Neural progenitor cell (in vitro differentiated cells): ENCODE data around the gene C20orf96. TPM values are rescaled to one million over a fixed set of nuclear protein-coding genes. Genes with fewer than 3 reads are reported as not detected.

Experiments used
- DNase-seq: peaks from one replicate; pipeline ENCODE4 v3.0.0-alpha.2; 2016; ENCODE audit warnings: low spot score
- H2AFZ ChIP-seq: fragments of 200-600 bp; sonication (generic); replicated peaks from 2 replicates; pipeline ENCODE4 v1.6.1; 2016; ENCODE audit warnings: antibody characterized with exemption
- H3F3A ChIP-seq: fragments of 200-600 bp; sonication (generic); 2 replicates; pipeline ENCODE4 v1.6.1; 2016; ENCODE audit warnings: antibody characterized with exemption, low read depth
- H3K27ac ChIP-seq: fragments of 200-600 bp; sonication (generic); 2 replicates; pipeline ENCODE4 v1.5.1; 2016; ENCODE audit warnings: mild to moderate bottlenecking
- H3K27me3 ChIP-seq: fragments of 200-600 bp; sonication (generic); 2 replicates; pipeline ENCODE4 v1.6.1; 2016; ENCODE audit warnings: mild to moderate bottlenecking, moderate library complexity
- H3K36me3 ChIP-seq: fragments of 200-600 bp; sonication (generic); 2 replicates; pipeline ENCODE4 v1.5.1; 2016
- H3K4me1 ChIP-seq: fragments of 200-600 bp; sonication (generic); 2 replicates; pipeline ENCODE4 v1.6.1; 2016; ENCODE audit warnings: mixed run types
- H3K4me2 ChIP-seq: fragments of 200-600 bp; sonication (generic); 2 replicates; pipeline ENCODE4 v1.6.1; 2016
- H3K4me3 ChIP-seq: fragments of 200-600 bp; sonication (generic); 2 replicates; pipeline ENCODE4 v1.5.1; 2016
- H3K79me2 ChIP-seq: fragments of 200-600 bp; sonication (generic); 2 replicates; pipeline ENCODE4 v1.6.1; 2016; ENCODE audit warnings: low read depth
- H3K9ac ChIP-seq: fragments of 200-600 bp; sonication (generic); 2 replicates; pipeline ENCODE4 v1.6.1; 2016
- H3K9me3 ChIP-seq: fragments of 200-600 bp; sonication (generic); 2 replicates; pipeline ENCODE4 v1.5.1; 2016; ENCODE audit warnings: low read depth
- H4K20me1 ChIP-seq: fragments of 200-600 bp; sonication (generic); 2 replicates; pipeline ENCODE4 v1.6.1; 2016; ENCODE audit warnings: low read depth
- H3K27ac Mint-ChIP-seq: 3 replicates; pipeline ENCODE4 v1.8.0; 2021; ENCODE audit warnings: mixed read lengths
- H3K27me3 Mint-ChIP-seq: 2 replicates; pipeline ENCODE4 v1.8.0; 2022; ENCODE audit warnings: low read depth, mild to moderate bottlenecking, inconsistent platforms, moderate library complexity, mixed read lengths; ENCODE audit not compliant: insufficient read depth
- H3K36me3 Mint-ChIP-seq: 3 replicates; pipeline ENCODE4 v1.8.0; 2021; ENCODE audit warnings: mixed read lengths
- H3K4me1 Mint-ChIP-seq: 3 replicates; pipeline ENCODE4 v1.8.0; 2021; ENCODE audit warnings: mixed read lengths
- H3K4me3 Mint-ChIP-seq: 3 replicates; pipeline ENCODE4 v1.8.0; 2021; ENCODE audit warnings: mild to moderate bottlenecking, moderate library complexity, mixed read lengths
- H3K9me3 Mint-ChIP-seq: 3 replicates; pipeline ENCODE4 v1.8.0; 2020; ENCODE audit warnings: mixed read lengths
- CTCF ChIP-seq: fragments of 200-600 bp; sonication (generic); IDR thresholded peaks from 2 replicates; pipeline ENCODE4 v1.5.1; 2017; ENCODE audit warnings: antibody characterized with exemption, mild to moderate bottlenecking
- EZH2 ChIP-seq: fragments of 200-600 bp; sonication (generic); IDR thresholded peaks from 2 replicates; pipeline ENCODE4 v1.6.1; 2017; ENCODE audit warnings: antibody characterized with exemption, mild to moderate bottlenecking, moderate library complexity
- EZH2phosphoT487 ChIP-seq: fragments of 200-600 bp; sonication (generic); IDR thresholded peaks from 2 replicates; pipeline ENCODE4 v1.6.1; 2017; ENCODE audit warnings: antibody characterized with exemption
- total RNA-seq: library from RNA; depleted of rRNA; stranded (reverse); fragments of >200 nt; gene quantifications from 2 replicates; pipeline ENCODE4 v1.2.3, GENCODE V29; 2015; ENCODE audit warnings: low replicate concordance

The C20orf96 gene
- total RNA-seq, 1 donor from 2014 or later: 6.0 TPM

GRCh38 chr20:237929-238328, 52.6 kb downstream of the C20orf96 start:
- TF ChIP-seq EZH2phosphoT487 (no peak), EZH2 (no peak), CTCF (no peak)
- Histone ChIP-seq H3K9me3 (no peaks in the 10 kb centered on the region), H4K20me1 (no peaks in the 10 kb centered on the region), H3K4me1 (peaks cover 3% of the 10 kb centered on the region), H3K9ac (no peak overlapping the region), H2AFZ (no peak overlapping the region), H3K36me3 (no peaks in the 10 kb centered on the region), H3K79me2 (no peaks in the 10 kb centered on the region), H3K4me2 (no peak overlapping the region), H3K27me3 (peaks cover 67% of the 10 kb centered on the region), H3K27ac (no peak overlapping the region), H3K4me3 (no peak overlapping the region), H3F3A (no peaks in the 10 kb centered on the region)
- DNase-seq: no peak
- H3K27ac Mint-ChIP-seq: no peak overlapping the region
- no peaks in the 10 kb centered on the region for H3K36me3 Mint-ChIP-seq
- H3K4me1 Mint-ChIP-seq: no peaks in the 10 kb centered on the region
- H3K9me3 Mint-ChIP-seq: no peaks in the 10 kb centered on the region
- H3K27me3 Mint-ChIP-seq: peaks cover 2% of the 10 kb centered on the region
- no peak overlapping the region for H3K4me3 Mint-ChIP-seq

GRCh38 chr20:237489-237888, 53.1 kb downstream of the C20orf96 start:
- H3K4me1 Mint-ChIP-seq: no peaks in the 10 kb centered on the region
- no peak for TF ChIP-seq EZH2
- TF ChIP-seq EZH2phosphoT487: no peak
- no peak for TF ChIP-seq CTCF
- peaks cover 2% of the 10 kb centered on the region for H3K27me3 Mint-ChIP-seq
- no peak overlapping the region for H3K4me3 Mint-ChIP-seq
- H3K9ac ChIP-seq: no peak overlapping the region
- no peaks in the 10 kb centered on the region for H3K36me3 Mint-ChIP-seq
- no peaks in the 10 kb centered on the region for H3K79me2 ChIP-seq
- H3K27me3 ChIP-seq: peaks cover 67% of the 10 kb centered on the region
- H2AFZ ChIP-seq: no peak overlapping the region
- H4K20me1 ChIP-seq: no peaks in the 10 kb centered on the region
- no peaks in the 10 kb centered on the region for H3F3A ChIP-seq
- H3K9me3 ChIP-seq: no peaks in the 10 kb centered on the region
- H3K27ac Mint-ChIP-seq: peak overlapping the region; percentile 2
- H3K27ac ChIP-seq: no peak overlapping the region
- H3K4me2 ChIP-seq: no peak overlapping the region
- H3K4me3 ChIP-seq: no peak overlapping the region
- DNase-seq: no peak
- H3K9me3 Mint-ChIP-seq: no peaks in the 10 kb centered on the region
- peaks cover 3% of the 10 kb centered on the region for H3K4me1 ChIP-seq
- H3K36me3 ChIP-seq: no peaks in the 10 kb centered on the region

- TF ChIP-seq EZH2phosphoT487: no peak
- TF ChIP-seq CTCF: peak; percentile 21
- Mint-ChIP-seq H3K4me1 (no peaks in the 10 kb centered on the region), H3K36me3 (no peaks in the 10 kb centered on the region), H3K27me3 (peaks cover 2% of the 10 kb centered on the region), H3K27ac (no peak overlapping the region), H3K9me3 (no peaks in the 10 kb centered on the region), H3K4me3 (no peak overlapping the region)
- no peaks in the 10 kb centered on the region for H3K79me2 ChIP-seq
- no peaks in the 10 kb centered on the region for H4K20me1 ChIP-seq
- peak; percentile 25 for DNase-seq
- no peaks in the 10 kb centered on the region for H3F3A ChIP-seq
- no peak overlapping the region for H3K4me2 ChIP-seq
- peaks cover 60% of the 10 kb centered on the region for H3K27me3 ChIP-seq
- no peak overlapping the region for H3K9ac ChIP-seq
- H2AFZ ChIP-seq: no peak overlapping the region
- no peak overlapping the region for H3K4me3 ChIP-seq
- H3K36me3 ChIP-seq: no peaks in the 10 kb centered on the region
- no peaks in the 10 kb centered on the region for H3K9me3 ChIP-seq
- peaks cover 3% of the 10 kb centered on the region for H3K4me1 ChIP-seq
- H3K27ac ChIP-seq: no peak overlapping the region
Measured at GRCh38 chr20:235891-236290, 54.7 kb downstream of the C20orf96 start.
